Skeletal muscle tissue (tissue), 4 donors: ENCODE results near the gene SRRM2. TPM values are rescaled to one million over a fixed set of nuclear protein-coding genes. Genes with fewer than 3 reads are reported as not detected.

Source experiments
- H3K27ac ChIP-seq: one replicate; pipeline ENCODE4 v1.7.0; 2013; ENCODE audit warnings: mild to moderate bottlenecking, low read depth, low read length, inconsistent platforms
- H3K27me3 ChIP-seq, 3 donors: one replicate each; pipeline ENCODE4 v1.7.0; 2013; ENCODE audit warnings: low read length in 3 of 3; ENCODE audit not compliant: control insufficient read depth in 3 of 3, insufficient read depth in 3 of 3
- H3K36me3 ChIP-seq, 3 donors: one replicate each; pipeline ENCODE4 v1.7.0; 2013; ENCODE audit warnings: low read length in 3 of 3; ENCODE audit not compliant: control insufficient read depth in 3 of 3, insufficient read depth in 3 of 3
- H3K4me1 ChIP-seq, 3 donors: one replicate each; pipeline ENCODE4 v1.7.0; 2013; ENCODE audit warnings: low read length in 3 of 3, mild to moderate bottlenecking in 3 of 3; ENCODE audit not compliant: control insufficient read depth in 3 of 3, insufficient read depth in 3 of 3
- H3K4me3 ChIP-seq, 3 donors: one replicate each; pipeline ENCODE4 v1.7.0; 2013; ENCODE audit warnings: low read length in 3 of 3
- H3K9ac ChIP-seq, 3 donors: one replicate each; pipeline ENCODE4 v1.7.0; 2013; ENCODE audit warnings: low read length in 3 of 3, mild to moderate bottlenecking in 3 of 3, moderate library complexity in 2 of 3, low read depth in 1 of 3
- H3K9me3 ChIP-seq, 3 donors: one replicate each; pipeline ENCODE4 v1.7.0; 2013; ENCODE audit warnings: low read length in 3 of 3; ENCODE audit not compliant: control insufficient read depth in 3 of 3
- total RNA-seq: library from RNA; depleted of rRNA; stranded (reverse); fragments of >200 nt; gene quantifications from one replicate; pipeline ENCODE4 v1.2.3, GENCODE V29; 2014
- donor health status: Osteomylitis.

The SRRM2 gene
- total RNA-seq, 1 donor from 2014 or later, result 70.5 TPM

GRCh38 chr16:2708290-2708639, 44.2 kb upstream of the SRRM2 start:
- H3K9ac ChIP-seq, result no peak overlapping the region
- H3K36me3 ChIP-seq, result peaks cover 20 to 29% (median 21%) of the 10 kb centered on the region in 3 donors

GRCh38 chr16:2708955-2709587, 43.4 kb upstream of the SRRM2 start:
- H3K27me3 ChIP-seq, result peaks cover 0 to 3% (median 3%) of the 10 kb centered on the region in 3 donors
- peaks cover 20 to 29% (median 21%) of the 10 kb centered on the region in 3 donors for H3K36me3 ChIP-seq
- H3K9ac ChIP-seq, result no peak overlapping the region

More at GRCh38 chr16:2708290-2708639, 44.2 kb upstream of the SRRM2 start:
- Histone ChIP-seq H3K4me3 (no peak overlapping the region), H3K27me3 (peaks cover 0 to under 1% (median 0%) of the 10 kb centered on the region in 3 donors), H3K4me1 (peaks cover 22 to 31% (median 26%) of the 10 kb centered on the region in 3 donors), H3K27ac (no peak overlapping the region), H3K9me3 (no peaks in the 10 kb centered on the region)

GRCh38 chr16:2709588-2709984, 42.9 kb upstream of the SRRM2 start:
- peaks cover 0 to 3% (median 3%) of the 10 kb centered on the region in 3 donors for H3K27me3 ChIP-seq
- no peaks in the 10 kb centered on the region for H3K9me3 ChIP-seq
- no peak overlapping the region for H3K27ac ChIP-seq
- peaks cover 11 to 18% (median 14%) of the 10 kb centered on the region in 3 donors for H3K4me1 ChIP-seq
- H3K36me3 ChIP-seq, result peaks cover 20 to 29% (median 21%) of the 10 kb centered on the region in 3 donors
- no peak overlapping the region for H3K9ac ChIP-seq
- no peak overlapping the region for H3K4me3 ChIP-seq

More at GRCh38 chr16:2708955-2709587, 43.4 kb upstream of the SRRM2 start:
- H3K27ac ChIP-seq, result no peak overlapping the region
- H3K4me1 ChIP-seq, result peaks cover 16 to 23% (median 19%) of the 10 kb centered on the region in 3 donors
- no peak overlapping the region for H3K4me3 ChIP-seq
- no peaks in the 10 kb centered on the region for H3K9me3 ChIP-seq

GRCh38 chr16:2710021-2710710, 42.3 kb upstream of the SRRM2 start:
- Histone ChIP-seq H3K36me3 (peaks cover 17 to 23% (median 19%) of the 10 kb centered on the region in 3 donors), H3K4me3 (no peak overlapping the region), H3K27ac (no peak overlapping the region), H3K9ac (no peak overlapping the region), H3K4me1 (peaks cover 5 to 12% (median 9%) of the 10 kb centered on the region in 3 donors), H3K9me3 (no peaks in the 10 kb centered on the region), H3K27me3 (peaks cover 0 to 5% (median 3%) of the 10 kb centered on the region in 3 donors)

GRCh38 chr16:2710711-2711231, 41.7 kb upstream of the SRRM2 start:
- no peaks in the 10 kb centered on the region for H3K9me3 ChIP-seq
- no peak overlapping the region for H3K9ac ChIP-seq
- peaks cover 17 to 18% (median 17%) of the 10 kb centered on the region in 3 donors for H3K36me3 ChIP-seq
- peaks cover 0 to 5% (median 5%) of the 10 kb centered on the region in 3 donors for H3K27me3 ChIP-seq
- peaks cover 0 to 6% (median 5%) of the 10 kb centered on the region in 3 donors for H3K4me1 ChIP-seq
- H3K4me3 ChIP-seq, result no peak overlapping the region
- H3K27ac ChIP-seq, result no peak overlapping the region

GRCh38 chr16:2711370-2712062, 40.9 kb upstream of the SRRM2 start:
- no peaks in the 10 kb centered on the region for H3K4me1 ChIP-seq
- H3K9ac ChIP-seq, result no peak overlapping the region
- H3K4me3 ChIP-seq, result no peak overlapping the region
- no peaks in the 10 kb centered on the region for H3K9me3 ChIP-seq
- peaks cover 5 to 13% (median 5%) of the 10 kb centered on the region in 3 donors for H3K27me3 ChIP-seq
- peaks cover 14 to 17% (median 15%) of the 10 kb centered on the region in 3 donors for H3K36me3 ChIP-seq
- no peak overlapping the region for H3K27ac ChIP-seq

- H3K9ac ChIP-seq, result no peak overlapping the region
- peaks cover 14 to 16% (median 15%) of the 10 kb centered on the region in 3 donors for H3K36me3 ChIP-seq
Measured at GRCh38 chr16:2712063-2712441, 40.4 kb upstream of the SRRM2 start.

GRCh38 chr16:2712546-2712945, 39.9 kb upstream of the SRRM2 start:
- Histone ChIP-seq H3K27me3 (peaks cover 5 to 15% (median 5%) of the 10 kb centered on the region in 3 donors), H3K9ac (no peak overlapping the region), H3K36me3 (peaks cover 10 to 12% (median 11%) of the 10 kb centered on the region in 3 donors), H3K4me1 (no peaks in the 10 kb centered on the region), H3K9me3 (no peaks in the 10 kb centered on the region), H3K27ac (no peak overlapping the region), H3K4me3 (no peak overlapping the region)

More at GRCh38 chr16:2712063-2712441, 40.4 kb upstream of the SRRM2 start:
- Histone ChIP-seq H3K4me3 (no peak overlapping the region), H3K4me1 (no peaks in the 10 kb centered on the region), H3K27me3 (peaks cover 5 to 15% (median 5%) of the 10 kb centered on the region in 3 donors), H3K9me3 (no peaks in the 10 kb centered on the region), H3K27ac (no peak overlapping the region)

- no peak overlapping the region for H3K4me3 ChIP-seq
- H3K27ac ChIP-seq, result no peak overlapping the region
- no peaks in the 10 kb centered on the region for H3K9me3 ChIP-seq
- H3K4me1 ChIP-seq, result peaks cover 0 to under 1% (median 0%) of the 10 kb centered on the region in 3 donors
- peaks cover 5 to 15% (median 5%) of the 10 kb centered on the region in 3 donors for H3K27me3 ChIP-seq
- peaks cover under 1 to 2% (median 2%) of the 10 kb centered on the region in 3 donors for H3K36me3 ChIP-seq
- H3K9ac ChIP-seq, result no peak overlapping the region
Measured at GRCh38 chr16:2713523-2713922, 38.9 kb upstream of the SRRM2 start.
